ENCODE results near the gene PPP1R2B. TPM values are rescaled to one million over a fixed set of nuclear protein-coding genes. Genes with fewer than 3 reads are reported as not detected.

Gene PPP1R2B
- total RNA-seq, 1 donor from 2014 or later, result 0.15 TPM

DNA sequence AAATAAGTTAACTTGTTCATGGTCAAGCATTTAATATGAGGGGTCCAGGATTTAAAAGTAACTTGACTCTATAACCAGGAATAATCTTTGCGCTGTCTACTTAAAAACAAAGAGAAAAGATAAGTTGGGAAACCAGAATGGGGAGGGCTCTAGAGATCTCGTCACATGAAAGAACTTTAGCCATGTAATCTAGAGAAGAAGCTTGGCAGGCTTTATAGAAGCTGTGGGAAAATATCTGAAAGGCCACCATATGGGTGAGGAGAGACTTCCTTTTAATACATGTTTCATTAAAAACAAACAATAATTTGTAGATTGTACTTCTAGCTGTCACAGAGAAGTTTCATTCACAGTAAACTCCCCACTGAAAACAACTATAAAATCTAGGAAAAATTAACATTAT is 46.7 kb upstream of the PPP1R2B start:
- no peak overlapping the region for H3K4me3 Mint-ChIP-seq
- Histone ChIP-seq H3K27me3 (no peaks in the 10 kb centered on the region), H4K20me1 (ENCODE audit: low read depth) (no peaks in the 10 kb centered on the region), H3K4me3 (no peak overlapping the region), H3F3A (ENCODE audit: low read depth) (peaks cover 6% of the 10 kb centered on the region), H2AFZ (replicated peaks) (no peak overlapping the region), H3K27ac (no peak overlapping the region), H3K9ac (no peak overlapping the region), H3K36me3 (no peaks in the 10 kb centered on the region), H3K4me2 (no peak overlapping the region), H3K79me2 (ENCODE audit: low read depth) (no peaks in the 10 kb centered on the region), H3K4me1 (peaks cover 34% of the 10 kb centered on the region), H3K9me3 (ENCODE audit: low read depth) (no peaks in the 10 kb centered on the region)
- H3K4me1 Mint-ChIP-seq, result peaks cover 15% of the 10 kb centered on the region
- H3K27me3 Mint-ChIP-seq (ENCODE audit: insufficient read depth, low read depth), result peaks cover 4% of the 10 kb centered on the region
- TF ChIP-seq CTCF (IDR thresholded peaks at IDR 0.05) (no peak), EZH2 (IDR thresholded peaks at IDR 0.05) (no peak), EZH2phosphoT487 (IDR thresholded peaks at IDR 0.05) (no peak)
- H3K36me3 Mint-ChIP-seq, result no peaks in the 10 kb centered on the region
- H3K9me3 Mint-ChIP-seq, result peaks cover 9% of the 10 kb centered on the region
- H3K27ac Mint-ChIP-seq, result no peak overlapping the region
- DNase-seq (ENCODE audit: low spot score), result no peak

DNA sequence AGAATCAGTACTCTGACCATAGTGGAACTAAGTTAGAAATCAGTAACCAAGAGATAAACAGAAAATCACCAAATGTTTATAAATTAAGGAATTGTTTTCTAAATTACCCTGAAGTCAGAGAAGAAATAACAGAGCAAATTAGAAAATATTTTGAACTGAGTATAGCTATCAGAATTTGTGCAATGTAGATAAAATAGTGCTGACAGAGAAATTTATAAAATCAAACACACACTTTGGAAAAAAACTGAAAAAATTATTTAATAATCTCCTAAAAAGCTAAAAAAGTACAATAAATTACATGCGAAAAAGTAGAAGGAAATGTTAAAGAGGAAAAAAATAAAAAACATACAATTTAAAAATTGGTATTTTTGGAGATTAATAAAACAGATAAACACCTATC is 37.1 kb upstream of the PPP1R2B start:
- no peak for DNase-seq (ENCODE audit: low spot score)
- TF ChIP-seq EZH2 (IDR thresholded peaks at IDR 0.05) (no peak), EZH2phosphoT487 (IDR thresholded peaks at IDR 0.05) (no peak), CTCF (IDR thresholded peaks at IDR 0.05) (no peak)
- H3K36me3 Mint-ChIP-seq, result no peaks in the 10 kb centered on the region
- H3K27ac ChIP-seq, result no peak overlapping the region
- no peaks in the 10 kb centered on the region for H4K20me1 ChIP-seq (ENCODE audit: low read depth)
- no peak overlapping the region for H3K4me3 Mint-ChIP-seq
- no peaks in the 10 kb centered on the region for H3K4me1 ChIP-seq
- no peaks in the 10 kb centered on the region for H3F3A ChIP-seq (ENCODE audit: low read depth)
- no peak overlapping the region for H3K4me2 ChIP-seq
- H2AFZ ChIP-seq (replicated peaks), result no peak overlapping the region
- no peak overlapping the region for H3K9ac ChIP-seq
- no peaks in the 10 kb centered on the region for H3K9me3 ChIP-seq (ENCODE audit: low read depth)
- H3K9me3 Mint-ChIP-seq, result peaks cover 9% of the 10 kb centered on the region
- no peaks in the 10 kb centered on the region for H3K27me3 Mint-ChIP-seq (ENCODE audit: insufficient read depth, low read depth)
- no peak overlapping the region for H3K27ac Mint-ChIP-seq
- H3K4me3 ChIP-seq, result no peak overlapping the region
- H3K27me3 ChIP-seq, result no peaks in the 10 kb centered on the region
- H3K4me1 Mint-ChIP-seq, result no peaks in the 10 kb centered on the region
- no peaks in the 10 kb centered on the region for H3K36me3 ChIP-seq
- H3K79me2 ChIP-seq (ENCODE audit: low read depth), result no peaks in the 10 kb centered on the region

GRCh38 chr5:156815988-156816599 is 34.0 kb upstream of the PPP1R2B start:
- H3K27ac Mint-ChIP-seq, result no peak overlapping the region
- peaks cover 2% of the 10 kb centered on the region for H3K9me3 Mint-ChIP-seq
- no peak overlapping the region for H3K4me3 Mint-ChIP-seq
- TF ChIP-seq EZH2 (IDR thresholded peaks at IDR 0.05), result no peak
- TF ChIP-seq CTCF (IDR thresholded peaks at IDR 0.05), result peak; percentile 67
- Histone ChIP-seq H3K4me3 (no peak overlapping the region), H3K9me3 (ENCODE audit: low read depth) (no peaks in the 10 kb centered on the region), H3K4me1 (no peaks in the 10 kb centered on the region), H4K20me1 (ENCODE audit: low read depth) (no peaks in the 10 kb centered on the region), H3F3A (ENCODE audit: low read depth) (no peaks in the 10 kb centered on the region), H3K27me3 (no peaks in the 10 kb centered on the region), H3K36me3 (no peaks in the 10 kb centered on the region), H3K4me2 (no peak overlapping the region), H3K79me2 (ENCODE audit: low read depth) (no peaks in the 10 kb centered on the region), H3K27ac (no peak overlapping the region), H3K9ac (no peak overlapping the region), H2AFZ (replicated peaks) (no peak overlapping the region)
- no peaks in the 10 kb centered on the region for H3K27me3 Mint-ChIP-seq (ENCODE audit: insufficient read depth, low read depth)
- no peaks in the 10 kb centered on the region for H3K36me3 Mint-ChIP-seq
- DNase-seq (ENCODE audit: low spot score), result peak; percentile 64
- H3K4me1 Mint-ChIP-seq, result peaks cover 4% of the 10 kb centered on the region
